Dendritic cell treated with granulocyte-macrophage colony-stimulating factor and Interleukin-4, amounts not matched to agents 40 ng/mL and 50 ng/mL, for 4 days (primary cell): ENCODE results near the gene DLK2.
"Not testable (repeated sequence)": the region's sequence is repeated elsewhere in the genome, so short reads cannot be mapped to it uniquely, and the experiment has no call there.

Source experiments
- H3K27ac Mint-ChIP-seq: one replicate; pipeline ENCODE4 v1.8.0; 2022; ENCODE audit warnings: mild to moderate bottlenecking, mixed read lengths
- H3K27me3 Mint-ChIP-seq: one replicate; pipeline ENCODE4 v1.8.0; 2022; ENCODE audit warnings: mild to moderate bottlenecking, mixed read lengths
- H3K36me3 Mint-ChIP-seq: one replicate; pipeline ENCODE4 v1.8.0; 2022; ENCODE audit warnings: low read depth, mixed read lengths
- H3K4me1 Mint-ChIP-seq: one replicate; pipeline ENCODE4 v1.8.0; 2022; ENCODE audit warnings: low read depth, mixed read lengths
- H3K4me3 Mint-ChIP-seq: one replicate; pipeline ENCODE4 v1.8.0; 2022; ENCODE audit warnings: mild to moderate bottlenecking, moderate library complexity, mixed read lengths
- H3K9me3 Mint-ChIP-seq: one replicate; pipeline ENCODE4 v1.8.0; 2022; ENCODE audit warnings: mixed read lengths
- intact Hi-C: fragments of 100-400 bp; cut with micrococcal nuclease; formaldehyde crosslinking; loops from one replicate; pipeline ENCODE4 v1.15.0; 2022

The DLK2 gene

DNA sequence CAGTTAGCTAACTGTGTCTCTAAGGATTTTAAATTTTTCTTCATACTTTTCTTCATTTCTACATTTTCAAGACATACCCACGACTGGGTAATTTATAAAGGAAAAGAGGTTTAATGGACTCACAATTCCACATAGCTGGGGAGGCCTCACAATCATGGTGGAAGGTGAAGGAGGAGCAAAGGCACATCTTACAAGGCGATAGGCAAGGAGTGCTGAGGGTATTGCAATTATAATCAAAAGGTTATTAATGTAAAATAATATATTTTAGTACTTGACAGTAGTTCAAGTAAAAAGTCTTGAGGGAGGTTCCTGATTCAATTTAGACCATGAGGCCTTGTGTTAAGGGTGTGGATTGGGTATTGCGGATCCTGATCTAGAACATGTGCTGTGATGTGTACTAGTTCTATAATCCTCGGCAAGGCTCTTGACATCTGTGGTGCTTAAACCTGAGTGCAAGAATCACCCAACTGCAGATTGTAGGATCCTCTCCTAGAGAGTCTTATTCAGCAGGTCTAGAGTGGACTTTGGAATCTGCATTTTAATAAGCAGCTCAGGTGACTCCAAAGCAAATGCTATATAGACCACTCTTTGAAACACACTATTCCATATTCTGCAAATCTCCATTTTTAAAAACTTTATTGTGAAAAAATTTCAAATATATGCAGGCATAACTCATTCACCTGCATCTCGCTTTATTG, 35.2 kb downstream of the DLK2 start:
- H3K27me3 Mint-ChIP-seq, result peaks cover 39% of the 10 kb centered on the region
- no peak overlapping the region for H3K4me3 Mint-ChIP-seq
- no peaks in the 10 kb centered on the region for H3K4me1 Mint-ChIP-seq
- H3K27ac Mint-ChIP-seq, result no peak overlapping the region
- no peaks in the 10 kb centered on the region for H3K9me3 Mint-ChIP-seq
- intact Hi-C loops, result no loop called here
- no peaks in the 10 kb centered on the region for H3K36me3 Mint-ChIP-seq

DNA sequence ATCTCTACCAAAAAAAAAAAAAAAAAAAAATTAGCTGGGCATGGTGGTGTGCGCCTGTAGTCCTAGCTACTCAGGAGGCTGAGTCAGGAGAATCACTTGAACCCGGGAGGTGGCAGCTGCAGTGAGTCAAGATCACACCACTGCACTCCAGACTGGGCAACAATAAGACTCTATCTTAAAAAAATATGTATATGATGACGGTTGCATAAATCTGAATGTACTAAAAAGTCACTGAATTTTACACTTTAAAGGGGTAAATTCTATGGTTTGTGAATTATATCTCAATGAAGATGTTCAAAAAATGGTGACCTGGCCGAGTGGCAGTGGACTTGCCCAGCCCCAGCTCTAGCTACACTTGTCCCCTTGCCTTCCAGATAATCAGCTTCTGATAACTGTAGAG, 38.4 kb downstream of the DLK2 start:
- Mint-ChIP-seq H3K4me3 (no peak overlapping the region), H3K27ac (no peak overlapping the region), H3K9me3 (peaks cover 9% of the 10 kb centered on the region), H3K36me3 (no peaks in the 10 kb centered on the region), H3K27me3 (peaks cover 37% of the 10 kb centered on the region), H3K4me1 (no peaks in the 10 kb centered on the region)
- intact Hi-C loops, result no loop called here

DNA sequence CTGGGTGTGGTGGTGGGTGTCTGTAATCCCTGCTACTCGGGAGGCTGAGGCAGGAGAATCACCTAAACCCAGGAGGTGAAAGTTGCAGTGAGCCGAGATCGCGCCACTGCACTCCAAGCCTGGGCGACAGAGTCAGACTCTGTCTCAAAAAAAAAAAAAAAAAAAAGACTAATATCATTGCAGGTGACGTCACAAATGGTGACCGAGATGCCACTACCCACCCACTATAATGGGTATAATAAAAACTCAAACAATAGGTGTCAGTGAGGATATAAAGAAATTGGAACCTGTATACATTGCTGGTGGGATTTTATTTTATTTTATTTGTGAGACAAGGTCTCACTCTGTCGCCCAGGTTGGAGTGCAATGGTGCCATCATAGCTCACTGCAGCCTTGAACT, 40.1 kb downstream of the DLK2 start:
- H3K9me3 Mint-ChIP-seq, H3K36me3 Mint-ChIP-seq, H3K4me3 Mint-ChIP-seq, intact Hi-C loops, H3K27ac Mint-ChIP-seq, H3K4me1 Mint-ChIP-seq: not testable (repeated sequence)
- H3K27me3 Mint-ChIP-seq, result peaks cover 39% of the 10 kb centered on the region

DNA sequence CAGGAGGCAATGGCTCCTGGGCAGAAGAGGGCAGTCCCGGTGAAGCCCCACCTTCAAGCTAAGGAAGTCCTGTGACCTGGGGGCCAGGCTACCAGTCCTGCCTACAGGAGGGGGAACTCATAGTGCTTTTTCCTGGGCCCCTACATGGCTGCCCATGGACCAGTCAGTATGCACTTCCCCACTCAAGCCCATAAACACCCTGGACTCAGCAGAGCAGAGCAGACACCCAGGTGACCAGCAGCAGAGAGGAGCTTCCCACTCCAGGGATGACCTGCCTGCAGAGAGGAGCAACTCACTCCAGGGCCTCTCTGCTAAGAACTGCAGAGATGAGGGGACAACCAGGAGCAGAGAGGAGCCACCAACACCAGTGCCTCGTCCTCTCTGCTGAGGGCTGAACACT, 42.3 kb downstream of the DLK2 start:
- intact Hi-C loops, result no loop called here
- H3K4me1 Mint-ChIP-seq, result no peaks in the 10 kb centered on the region
- H3K27ac Mint-ChIP-seq, result no peak overlapping the region
- no peak overlapping the region for H3K4me3 Mint-ChIP-seq
- no peaks in the 10 kb centered on the region for H3K36me3 Mint-ChIP-seq
- peaks cover 29% of the 10 kb centered on the region for H3K27me3 Mint-ChIP-seq
- H3K9me3 Mint-ChIP-seq, result peaks cover 9% of the 10 kb centered on the region

DNA sequence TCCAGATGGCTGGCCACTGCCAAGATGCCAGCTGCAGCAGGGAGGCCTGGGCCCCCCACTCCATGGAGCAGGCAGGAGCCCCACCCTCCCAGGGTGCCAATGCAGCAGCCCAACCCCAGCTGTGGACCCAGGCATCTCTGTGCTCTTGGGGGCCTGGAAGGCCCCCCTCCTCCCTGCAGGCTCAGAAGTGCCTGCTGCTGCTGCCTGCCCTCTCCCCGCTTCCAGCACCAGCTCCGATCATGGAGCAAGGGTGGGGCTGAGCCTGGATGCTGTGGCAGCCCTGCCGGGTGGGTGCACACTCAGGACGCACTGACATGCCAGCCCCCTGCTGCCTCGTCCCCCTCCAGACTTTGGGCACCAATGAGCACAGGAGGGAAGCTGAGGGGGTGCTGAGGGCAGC, 42.8 kb downstream of the DLK2 start:
- Mint-ChIP-seq H3K36me3 (no peaks in the 10 kb centered on the region), H3K27me3 (peaks cover 29% of the 10 kb centered on the region), H3K27ac (no peak overlapping the region), H3K9me3 (peaks cover 9% of the 10 kb centered on the region), H3K4me3 (no peak overlapping the region), H3K4me1 (no peaks in the 10 kb centered on the region)
- intact Hi-C loops, result no loop called here

DNA sequence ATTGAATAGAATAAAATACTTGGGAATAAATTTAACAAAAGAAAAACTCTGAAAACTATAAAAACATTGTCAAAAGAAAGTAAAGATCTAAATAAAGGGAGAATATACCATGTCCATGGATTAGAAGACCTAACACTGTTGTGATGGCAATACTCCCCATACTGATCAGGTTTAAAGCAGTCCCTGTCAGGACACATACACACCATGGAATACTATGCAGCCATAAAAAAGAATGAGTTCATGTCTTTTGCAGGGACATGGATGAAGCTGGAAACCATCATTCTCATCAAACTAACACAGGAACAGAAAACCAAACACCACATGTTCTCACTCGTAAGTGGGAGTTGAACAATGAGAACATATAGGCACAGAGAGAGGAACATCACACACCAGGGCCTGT, 44.6 kb downstream of the DLK2 start:
- H3K27ac Mint-ChIP-seq, intact Hi-C loops, H3K36me3 Mint-ChIP-seq, H3K4me1 Mint-ChIP-seq, H3K4me3 Mint-ChIP-seq: not testable (repeated sequence)
- Mint-ChIP-seq H3K27me3 (peaks cover 23% of the 10 kb centered on the region), H3K9me3 (peaks cover 14% of the 10 kb centered on the region)

DNA sequence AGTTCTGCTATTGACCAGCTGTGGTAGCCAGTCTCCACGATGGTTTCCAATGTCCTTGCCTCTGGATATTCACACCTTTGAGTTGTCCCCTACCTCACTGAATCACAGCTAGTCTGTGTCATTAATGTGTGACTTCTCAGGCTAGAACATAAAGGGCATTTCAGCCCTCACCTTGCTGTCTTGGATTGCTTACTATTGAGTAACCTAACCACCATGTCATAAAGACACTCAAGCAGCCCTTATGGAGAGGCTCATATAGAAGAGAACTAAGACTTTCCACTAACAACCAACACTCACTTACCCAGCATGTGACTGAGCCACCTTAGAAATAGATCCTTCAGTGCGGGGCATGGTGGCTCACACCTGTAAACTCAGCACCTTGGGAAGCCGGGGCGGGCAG, 47.1 kb downstream of the DLK2 start:
- intact Hi-C loops, result no loop called here
- Mint-ChIP-seq H3K27me3 (peaks cover 34% of the 10 kb centered on the region), H3K4me3 (no peak overlapping the region), H3K27ac (no peak overlapping the region), H3K4me1 (no peaks in the 10 kb centered on the region), H3K9me3 (peaks cover 16% of the 10 kb centered on the region), H3K36me3 (no peaks in the 10 kb centered on the region)

DNA sequence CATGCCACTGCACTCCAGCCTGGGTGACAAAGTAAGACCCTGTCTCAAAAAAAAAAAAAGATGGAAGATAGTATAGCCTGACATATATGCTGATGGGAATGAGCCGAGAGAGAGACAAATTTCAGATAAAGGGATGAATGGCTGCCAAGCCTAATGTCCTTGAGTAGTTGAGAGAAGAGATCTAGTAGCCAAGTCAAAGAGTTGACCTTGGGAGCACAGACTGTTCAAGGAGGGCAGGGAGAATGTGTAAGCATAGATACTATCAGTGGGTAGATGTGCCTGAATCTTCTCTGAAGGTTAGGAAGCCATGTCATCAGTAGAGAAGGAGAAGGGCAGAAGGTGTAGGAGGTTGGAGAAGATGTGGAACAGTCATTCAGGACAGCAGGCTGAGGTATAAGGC, 48.1 kb downstream of the DLK2 start:
- intact Hi-C loops, result no loop called here
- Mint-ChIP-seq H3K9me3 (peaks cover 9% of the 10 kb centered on the region), H3K27me3 (peaks cover 28% of the 10 kb centered on the region), H3K4me3 (no peak overlapping the region), H3K36me3 (no peaks in the 10 kb centered on the region), H3K4me1 (no peaks in the 10 kb centered on the region), H3K27ac (no peak overlapping the region)

DNA sequence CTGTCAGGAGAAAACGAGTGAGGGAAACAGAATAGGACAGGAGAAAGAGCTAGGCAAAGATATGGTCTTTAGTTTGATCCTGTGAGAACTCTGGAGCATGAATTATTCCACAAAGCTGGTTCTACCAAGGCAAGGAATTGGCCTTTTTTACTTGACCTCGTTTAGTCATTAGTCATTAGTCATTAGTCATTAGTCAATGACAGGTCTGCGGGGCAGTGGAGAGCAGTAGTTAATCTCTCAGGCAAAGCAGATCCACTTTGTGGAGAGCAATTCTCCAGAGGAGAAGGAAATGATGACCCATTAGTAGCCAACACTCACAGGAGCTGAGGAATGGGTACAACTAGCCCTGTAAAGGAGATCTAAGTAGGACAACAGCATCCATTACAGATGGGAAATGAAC, 50.0 kb downstream of the DLK2 start:
- H3K4me1 Mint-ChIP-seq, result no peaks in the 10 kb centered on the region
- no peaks in the 10 kb centered on the region for H3K36me3 Mint-ChIP-seq
- H3K27ac Mint-ChIP-seq, result no peak overlapping the region
- intact Hi-C loops, result no loop called here
- no peak overlapping the region for H3K4me3 Mint-ChIP-seq
- peaks cover 9% of the 10 kb centered on the region for H3K9me3 Mint-ChIP-seq
- peaks cover 30% of the 10 kb centered on the region for H3K27me3 Mint-ChIP-seq

DNA sequence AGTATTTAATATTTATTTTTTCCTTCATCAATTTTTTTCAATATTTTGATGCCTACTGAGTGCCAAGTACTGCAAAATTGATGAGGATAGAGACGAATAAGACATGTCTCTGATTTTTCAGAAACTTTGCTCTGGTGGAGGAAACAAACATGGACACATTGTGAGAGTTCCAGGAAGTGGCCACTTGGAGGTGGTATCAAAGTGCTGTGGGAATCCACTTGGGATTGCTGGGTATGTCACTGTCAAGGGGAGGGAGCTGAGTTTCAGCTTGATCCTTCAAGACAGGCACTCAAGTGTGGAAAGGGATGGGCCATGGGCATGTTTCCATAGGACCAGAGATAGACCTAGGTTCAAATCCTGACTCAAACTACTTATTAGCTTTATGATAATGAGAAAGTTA, 52.5 kb downstream of the DLK2 start:
- intact Hi-C loops, result no loop called here
- no peak overlapping the region for H3K27ac Mint-ChIP-seq
- no peaks in the 10 kb centered on the region for H3K36me3 Mint-ChIP-seq
- peaks cover 9% of the 10 kb centered on the region for H3K9me3 Mint-ChIP-seq
- no peak overlapping the region for H3K4me3 Mint-ChIP-seq
- H3K4me1 Mint-ChIP-seq, result no peaks in the 10 kb centered on the region
- peaks cover 23% of the 10 kb centered on the region for H3K27me3 Mint-ChIP-seq

DNA sequence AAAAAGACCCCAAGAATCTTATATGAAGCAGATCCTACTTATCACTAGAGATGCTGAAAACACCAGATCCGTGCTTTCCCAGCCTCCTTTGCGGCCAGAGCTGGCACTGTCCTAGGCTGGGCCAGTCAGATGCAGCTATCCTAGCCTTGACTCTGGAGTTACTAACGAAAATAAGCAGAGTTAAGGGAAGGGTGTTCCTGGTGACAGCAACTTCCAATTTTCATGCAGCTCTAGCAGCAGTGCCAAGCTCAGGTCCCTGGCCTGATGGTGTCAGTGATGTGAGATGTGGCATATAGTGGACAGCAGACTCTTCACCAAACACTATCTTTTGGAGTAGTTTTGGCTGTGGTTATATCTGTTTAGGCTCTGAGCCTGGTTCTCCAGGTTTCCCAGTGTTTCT, 53.6 kb downstream of the DLK2 start:
- H3K27me3 Mint-ChIP-seq, result peaks cover 19% of the 10 kb centered on the region
- no peaks in the 10 kb centered on the region for H3K36me3 Mint-ChIP-seq
- intact Hi-C loops, result no loop called here
- H3K9me3 Mint-ChIP-seq, result peaks cover 9% of the 10 kb centered on the region
- no peak overlapping the region for H3K4me3 Mint-ChIP-seq
- no peaks in the 10 kb centered on the region for H3K4me1 Mint-ChIP-seq
- no peak overlapping the region for H3K27ac Mint-ChIP-seq
